CMK (cell line): ENCODE measurements around the gene TFF1.

Experiments used
- DNase-seq: peaks from one replicate; pipeline ENCODE4 v3.0.0-alpha.2; 2010; ENCODE audit warnings: low read depth

TFF1 gene

GRCh38 chr21:42343963-42344510 is 22.3 kb downstream of the TFF1 start:
- DNase-seq: no peak

GRCh38 chr21:42343556-42343955 is 22.8 kb downstream of the TFF1 start:
- DNase-seq: no peak

- no peak for DNase-seq
Measured at GRCh38 chr21:42343101-42343500, 23.2 kb downstream of the TFF1 start.

- no peak for DNase-seq
Measured at GRCh38 chr21:42341776-42342542, 24.4 kb downstream of the TFF1 start.

- DNase-seq: no peak
Measured at GRCh38 chr21:42340187-42341050, 25.9 kb downstream of the TFF1 start.

GRCh38 chr21:42338729-42339715 is 27.3 kb downstream of the TFF1 start:
- DNase-seq: no peak

GRCh38 chr21:42337830-42338728 is 28.3 kb downstream of the TFF1 start:
- DNase-seq: peak; percentile 70

GRCh38 chr21:42337276-42337675 is 29.1 kb downstream of the TFF1 start:
- DNase-seq: no peak

GRCh38 chr21:42336054-42336453 is 30.3 kb downstream of the TFF1 start:
- no peak for DNase-seq

GRCh38 chr21:42332557-42333317 is 33.6 kb downstream of the TFF1 start:
- no peak for DNase-seq

- no peak for DNase-seq
Measured at GRCh38 chr21:42331660-42332059, 34.7 kb downstream of the TFF1 start.

- DNase-seq: no peak
Measured at GRCh38 chr21:42330380-42331371, 35.7 kb downstream of the TFF1 start.

GRCh38 chr21:42324896-42325295 is 41.4 kb downstream of the TFF1 start:
- DNase-seq: no peak

- DNase-seq: no peak
Measured at GRCh38 chr21:42321845-42322244, 44.5 kb downstream of the TFF1 start.

GRCh38 chr21:42321231-42321630 is 45.1 kb downstream of the TFF1 start:
- DNase-seq: no peak

GRCh38 chr21:42320791-42321190 is 45.5 kb downstream of the TFF1 start:
- no peak for DNase-seq

GRCh38 chr21:42319851-42320572 is 46.3 kb downstream of the TFF1 start:
- DNase-seq: no peak

- DNase-seq: no peak
Measured at GRCh38 chr21:42319376-42319775, 47.0 kb downstream of the TFF1 start.
